ENCODE measurements around the gene PRKCG.

PRKCG gene

DNA sequence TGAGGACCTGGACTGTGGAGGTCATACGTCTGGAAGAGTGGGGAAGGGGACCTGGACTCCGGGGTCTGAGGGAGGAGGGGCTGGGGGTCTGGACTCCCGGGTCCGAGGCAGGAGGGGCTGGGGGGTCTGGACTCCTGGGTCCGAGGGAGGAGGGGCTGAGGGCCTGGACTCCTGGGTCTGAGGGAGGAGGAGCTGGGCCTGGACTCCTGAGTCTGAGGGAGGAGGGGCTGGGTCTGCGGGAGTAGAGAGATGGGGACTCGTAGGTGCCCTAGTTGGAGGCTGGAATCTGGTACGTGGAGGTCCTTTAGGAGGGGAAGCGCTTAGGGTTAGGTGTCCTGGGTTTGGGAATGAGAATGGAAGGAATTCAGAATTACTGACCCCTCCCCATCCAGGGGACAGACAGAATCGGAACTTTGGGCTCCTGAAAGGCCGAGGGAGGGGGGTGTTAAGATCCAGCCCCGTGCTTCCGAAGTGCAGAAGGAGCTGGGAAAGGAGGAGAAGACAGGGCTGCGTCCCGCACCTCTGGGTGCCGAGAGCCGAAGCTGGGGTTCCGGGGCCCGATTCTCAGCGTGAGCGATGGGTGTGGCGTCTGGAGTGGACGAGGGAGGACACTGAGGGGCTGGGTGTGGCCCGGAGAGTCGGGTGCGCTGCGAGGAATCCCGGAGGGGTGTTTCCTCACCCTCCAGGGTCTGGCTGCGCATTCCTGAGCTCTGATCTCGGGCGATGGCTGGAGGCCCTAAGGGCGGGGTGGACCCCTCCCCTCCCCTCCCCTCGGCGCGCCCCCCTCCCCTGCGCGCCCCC lies 13.7 kb upstream of the PRKCG start:
- TF ChIP-seq, protein P1, sequence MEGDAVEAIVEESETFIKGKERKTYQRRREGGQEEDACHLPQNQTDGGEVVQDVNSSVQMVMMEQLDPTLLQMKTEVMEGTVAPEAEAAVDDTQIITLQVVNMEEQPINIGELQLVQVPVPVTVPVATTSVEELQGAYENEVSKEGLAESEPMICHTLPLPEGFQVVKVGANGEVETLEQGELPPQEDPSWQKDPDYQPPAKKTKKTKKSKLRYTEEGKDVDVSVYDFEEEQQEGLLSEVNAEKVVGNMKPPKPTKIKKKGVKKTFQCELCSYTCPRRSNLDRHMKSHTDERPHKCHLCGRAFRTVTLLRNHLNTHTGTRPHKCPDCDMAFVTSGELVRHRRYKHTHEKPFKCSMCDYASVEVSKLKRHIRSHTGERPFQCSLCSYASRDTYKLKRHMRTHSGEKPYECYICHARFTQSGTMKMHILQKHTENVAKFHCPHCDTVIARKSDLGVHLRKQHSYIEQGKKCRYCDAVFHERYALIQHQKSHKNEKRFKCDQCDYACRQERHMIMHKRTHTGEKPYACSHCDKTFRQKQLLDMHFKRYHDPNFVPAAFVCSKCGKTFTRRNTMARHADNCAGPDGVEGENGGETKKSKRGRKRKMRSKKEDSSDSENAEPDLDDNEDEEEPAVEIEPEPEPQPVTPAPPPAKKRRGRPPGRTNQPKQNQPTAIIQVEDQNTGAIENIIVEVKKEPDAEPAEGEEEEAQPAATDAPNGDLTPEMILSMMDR (conservative IDR thresholded peaks at IDR 0.05): no peak
- no peak for TF ChIP-seq ZFX (IDR thresholded peaks at IDR 0.05)
- H3K27ac ChIP-seq: peak overlapping the region; percentile 81

DNA sequence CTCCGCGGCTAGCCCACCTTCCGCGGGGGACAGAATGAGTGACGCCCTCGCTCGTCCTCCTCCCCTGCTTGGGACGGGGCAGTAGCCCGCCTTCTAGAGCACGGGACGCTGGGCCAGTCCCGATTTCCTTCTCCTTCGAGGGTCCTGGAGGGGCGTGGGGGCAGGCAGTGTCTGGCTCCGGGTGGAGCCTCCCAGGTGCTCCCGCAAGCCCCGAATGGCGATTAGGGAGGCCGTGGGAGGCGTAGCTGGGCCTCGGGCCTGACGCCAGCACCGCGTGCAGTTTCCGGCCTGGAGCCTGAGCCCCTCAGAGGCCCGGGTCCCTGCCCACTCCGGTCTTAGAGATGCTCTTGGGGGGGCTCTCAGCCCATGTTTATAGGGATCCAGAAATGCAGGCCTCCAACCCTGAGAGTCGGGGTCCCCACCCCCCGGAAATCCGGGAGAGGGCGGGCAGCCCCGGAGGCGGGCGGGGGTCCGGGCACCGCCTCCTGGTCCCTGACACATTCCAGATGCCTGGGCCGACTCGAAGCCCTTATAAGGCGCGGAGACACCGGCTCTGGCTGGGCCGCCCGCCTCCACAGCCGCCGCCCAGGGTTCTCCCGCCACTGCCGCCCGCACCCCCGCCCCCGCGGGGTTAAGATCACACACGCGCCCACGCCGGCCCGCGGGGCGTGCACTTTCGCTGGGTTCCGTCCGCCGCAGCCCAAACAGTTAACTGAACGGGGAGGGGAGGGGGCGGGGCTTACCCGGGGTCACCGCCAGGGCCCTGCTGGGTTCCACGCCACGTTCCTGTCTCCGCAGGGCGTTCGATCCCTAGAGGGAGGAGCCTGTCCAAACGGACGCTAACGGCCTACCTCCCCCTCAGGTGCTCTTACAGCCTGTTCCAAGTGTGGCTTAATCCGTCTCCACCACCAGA lies 12.8 kb upstream of the PRKCG start:
- H3K27ac ChIP-seq: peak overlapping the region; percentile 81
- TF ChIP-seq ZFX (IDR thresholded peaks at IDR 0.05): no peak; the same call in 1 of the 2 replicates
- TF ChIP-seq, protein P1 (conservative IDR thresholded peaks at IDR 0.05): no peak

DNA sequence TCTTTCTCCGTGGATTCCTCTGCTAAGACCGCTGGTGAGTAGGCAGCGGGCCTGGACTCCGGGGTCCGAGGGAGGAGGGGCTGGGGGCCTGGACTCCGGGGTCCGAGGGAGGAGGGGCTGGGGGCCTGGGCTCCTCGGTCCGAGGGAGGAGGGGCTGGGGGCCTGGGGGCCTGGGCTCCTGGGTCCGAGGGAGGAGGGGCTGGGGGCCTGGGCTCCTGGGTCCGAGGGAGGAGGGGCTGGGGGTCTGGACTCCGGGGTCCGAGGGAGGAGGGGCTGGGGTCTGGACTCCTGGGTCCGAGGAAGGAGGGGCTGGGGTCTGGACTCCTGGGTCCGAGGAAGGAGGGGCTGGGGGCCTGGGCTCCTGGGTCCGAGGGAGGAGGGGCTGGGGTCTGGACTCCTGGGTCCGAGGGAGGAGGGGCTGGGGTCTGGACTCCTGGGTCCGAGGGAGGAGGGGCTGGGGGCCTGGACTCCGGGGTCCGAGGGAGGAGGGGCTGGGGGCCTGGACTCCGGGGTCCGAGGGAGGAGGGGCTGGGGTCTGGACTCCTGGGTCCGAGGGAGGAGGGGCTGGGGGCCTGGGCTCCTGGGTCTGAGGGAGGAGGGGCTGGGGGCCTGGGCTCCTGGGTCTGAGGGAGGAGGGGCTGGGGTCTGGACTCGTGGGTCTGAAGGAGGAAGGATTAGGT lies 12.1 kb upstream of the PRKCG start:
- peak overlapping the region; percentile 81 for H3K27ac ChIP-seq

DNA sequence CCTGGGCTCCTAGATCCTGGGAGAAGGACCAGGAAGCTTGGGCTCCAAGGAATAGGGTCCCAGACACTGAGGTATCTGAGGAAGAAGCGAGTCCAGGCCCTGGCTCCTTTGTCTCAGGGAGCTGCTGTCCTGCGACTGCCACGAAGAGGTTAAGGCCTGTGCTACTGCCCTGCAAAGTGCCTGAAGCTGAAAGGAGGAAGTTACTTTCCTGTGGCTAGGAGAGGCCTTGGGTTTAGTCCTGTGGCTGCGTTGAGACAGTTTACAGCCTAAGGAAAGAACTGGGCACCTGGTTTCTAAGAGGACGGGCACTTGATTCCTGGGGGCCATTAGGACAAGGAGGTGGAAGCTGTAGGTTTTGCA lies 11.5 kb upstream of the PRKCG start:
- TF ChIP-seq ZFX (IDR thresholded peaks at IDR 0.05): no peak
- TF ChIP-seq, protein P1 (conservative IDR thresholded peaks at IDR 0.05): no peak
- H3K27ac ChIP-seq: peak overlapping the region; percentile 45

DNA sequence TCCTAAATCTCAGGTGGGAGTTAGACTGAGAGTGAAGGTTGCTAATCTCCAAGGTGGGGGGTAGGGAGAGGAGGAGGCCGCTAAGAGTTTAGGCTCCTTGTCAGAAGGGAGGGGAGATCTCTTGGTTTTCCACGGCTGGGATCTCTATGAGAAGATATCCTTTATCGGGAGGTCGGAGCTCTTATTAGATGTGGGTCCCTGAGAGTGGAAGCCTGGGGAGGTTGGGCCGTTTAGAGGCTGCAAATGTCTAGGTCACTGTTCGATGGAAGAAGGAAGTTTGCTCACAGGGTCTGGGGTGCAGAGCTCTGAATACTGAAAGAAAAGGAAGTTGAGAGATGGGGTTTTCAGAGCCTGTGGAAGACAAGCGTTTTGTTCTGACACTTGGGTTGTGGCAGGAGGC lies 10.5 kb upstream of the PRKCG start:
- H3K27ac ChIP-seq: no peak overlapping the region
- TF ChIP-seq ZFX (IDR thresholded peaks at IDR 0.05): no peak
- TF ChIP-seq, protein P1 (conservative IDR thresholded peaks at IDR 0.05): no peak

DNA sequence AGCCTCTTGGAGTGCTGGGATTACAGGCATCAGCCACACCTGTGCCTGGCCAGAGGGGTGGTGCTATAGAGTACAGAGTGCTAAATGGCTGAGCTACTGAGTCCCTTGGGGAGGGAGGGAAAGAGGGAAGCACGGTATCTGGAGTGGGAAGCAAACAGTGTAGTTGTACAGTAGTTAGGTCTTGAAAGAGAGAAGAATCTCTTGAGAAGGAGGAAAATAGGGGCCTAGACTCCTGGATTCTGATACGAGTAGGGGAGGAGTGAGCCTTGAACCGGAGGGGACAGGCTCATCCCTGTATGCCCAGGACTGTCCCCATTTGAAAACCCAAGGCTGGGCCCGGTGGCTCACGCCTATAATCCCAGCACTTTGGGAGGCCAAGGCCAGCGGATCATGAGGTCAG lies 9.2 kb upstream of the PRKCG start:
- TF ChIP-seq, protein P1 (conservative IDR thresholded peaks at IDR 0.05): no peak
- no peak overlapping the region for H3K27ac ChIP-seq

DNA sequence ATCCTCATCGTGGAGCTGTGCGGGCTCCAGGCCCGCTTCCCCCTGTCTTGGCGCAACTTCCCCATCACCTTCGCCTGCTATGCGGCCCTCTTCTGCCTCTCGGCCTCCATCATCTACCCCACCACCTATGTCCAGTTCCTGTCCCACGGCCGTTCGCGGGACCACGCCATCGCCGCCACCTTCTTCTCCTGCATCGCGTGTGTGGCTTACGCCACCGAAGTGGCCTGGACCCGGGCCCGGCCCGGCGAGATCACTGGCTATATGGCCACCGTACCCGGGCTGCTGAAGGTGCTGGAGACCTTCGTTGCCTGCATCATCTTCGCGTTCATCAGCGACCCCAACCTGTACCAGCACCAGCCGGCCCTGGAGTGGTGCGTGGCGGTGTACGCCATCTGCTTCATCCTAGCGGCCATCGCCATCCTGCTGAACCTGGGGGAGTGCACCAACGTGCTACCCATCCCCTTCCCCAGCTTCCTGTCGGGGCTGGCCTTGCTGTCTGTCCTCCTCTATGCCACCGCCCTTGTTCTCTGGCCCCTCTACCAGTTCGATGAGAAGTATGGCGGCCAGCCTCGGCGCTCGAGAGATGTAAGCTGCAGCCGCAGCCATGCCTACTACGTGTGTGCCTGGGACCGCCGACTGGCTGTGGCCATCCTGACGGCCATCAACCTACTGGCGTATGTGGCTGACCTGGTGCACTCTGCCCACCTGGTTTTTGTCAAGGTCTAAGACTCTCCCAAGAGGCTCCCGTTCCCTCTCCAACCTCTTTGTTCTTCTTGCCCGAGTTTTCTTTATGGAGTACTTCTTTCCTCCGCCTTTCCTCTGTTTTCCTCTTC lies 8.0 kb upstream of the PRKCG start:
- H3K27ac ChIP-seq: no peak overlapping the region
- TF ChIP-seq, protein P1 (conservative IDR thresholded peaks at IDR 0.05): no peak
- TF ChIP-seq ZFX (IDR thresholded peaks at IDR 0.05): no peak
